ENCODE data around the gene CARMIL3.

GRCh38 chr14:24110060-24110459 is 58.3 kb downstream of the CARMIL3 start:
- no peak for TF ChIP-seq POLR2A (IDR thresholded peaks at IDR 0.05; ENCODE audit: low read length)
- TF ChIP-seq GATA1 (IDR thresholded peaks at IDR 0.05; ENCODE audit: low read depth, low read length) = no peak
